GM19025 (cell line): ENCODE data around the gene IER2.
"Not testable (repeated sequence)": the region's sequence is repeated elsewhere in the genome, so short reads cannot be mapped to it uniquely, and the experiment has no call there.

ENCODE experiments used
- ATAC-seq: cut with Tn5 transposase; IDR thresholded peaks from one replicate; pipeline ENCODE4 v1.9.1; 2021; ENCODE audit warnings: mild to moderate bottlenecking, low read depth, moderate library complexity; ENCODE audit not compliant: unreplicated experiment

Gene IER2

DNA sequence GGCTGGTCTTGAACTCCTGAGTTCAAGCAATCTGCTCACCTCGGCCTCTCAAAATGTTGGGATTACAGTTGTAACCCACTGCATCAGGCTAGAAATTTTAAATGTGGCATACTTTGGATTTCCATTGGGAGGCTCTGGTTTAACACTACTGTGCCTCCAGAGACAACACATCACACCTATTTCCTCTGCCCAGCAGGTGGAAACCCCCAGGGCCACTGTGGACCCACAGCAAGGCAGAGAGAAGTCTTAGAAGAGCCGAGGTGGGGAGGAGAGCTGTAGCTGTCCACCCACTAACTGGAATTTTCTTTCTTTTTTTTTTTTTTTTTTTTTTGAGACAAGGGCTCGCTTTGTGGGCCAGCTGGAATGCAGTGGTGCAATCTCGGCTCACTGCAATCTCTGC, 39.4 kb downstream of the IER2 start:
- ATAC-seq: no peak

DNA sequence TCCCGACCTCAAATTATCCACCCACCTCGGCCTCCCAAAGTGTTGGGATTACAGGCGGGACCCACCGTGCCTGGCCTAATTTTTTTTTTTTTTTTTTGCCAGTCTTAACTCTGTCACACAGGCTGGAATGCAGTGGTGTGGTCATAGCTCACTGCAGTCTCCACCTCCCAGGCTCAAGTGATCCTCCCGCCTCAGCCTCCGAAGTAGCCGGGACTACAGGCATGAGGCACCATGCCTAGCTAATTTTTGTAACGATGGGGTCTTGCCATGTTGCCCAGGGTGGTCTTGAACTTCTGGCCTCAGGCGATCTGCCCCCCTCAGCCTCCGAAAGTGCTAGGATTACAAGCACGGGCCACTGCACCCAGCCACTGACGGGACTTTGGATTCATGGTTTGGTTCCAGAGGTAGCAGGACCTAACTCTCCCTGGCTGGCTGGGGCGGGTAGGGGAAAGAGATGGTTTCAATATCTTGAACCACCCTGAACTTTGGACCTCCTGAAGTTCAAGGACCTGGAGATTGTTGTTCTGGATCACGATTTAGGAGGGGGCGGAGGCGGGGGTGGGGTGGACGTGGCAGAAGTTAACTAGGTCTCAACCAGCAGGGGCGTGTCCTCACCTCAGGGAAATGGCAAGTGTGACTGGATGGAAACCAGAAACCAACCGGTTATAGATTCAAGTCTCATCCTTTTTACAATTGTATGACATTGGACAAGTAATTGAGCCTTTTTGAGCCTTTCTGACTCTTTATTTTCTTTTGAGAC, 40.8 kb downstream of the IER2 start:
- ATAC-seq: no peak

DNA sequence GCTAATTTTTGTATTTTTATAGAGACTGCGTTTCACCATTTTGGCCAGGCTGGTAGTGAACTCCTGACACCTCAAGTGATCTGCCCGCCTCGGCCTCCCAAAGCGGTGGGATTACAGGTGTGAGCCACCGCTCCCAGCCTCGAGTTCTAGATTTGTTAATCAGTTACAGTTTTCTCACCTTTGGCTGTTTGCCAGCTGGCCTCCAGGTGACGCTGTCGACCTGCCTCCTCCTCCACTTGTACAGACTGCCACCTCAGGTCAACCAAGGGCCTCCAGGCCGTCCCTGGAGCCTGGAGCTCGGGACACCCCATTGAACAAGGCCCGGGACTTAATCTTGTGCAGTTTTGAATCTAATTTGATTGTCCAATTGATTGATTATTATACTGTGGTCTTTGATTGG, 45.5 kb downstream of the IER2 start:
- no peak for ATAC-seq

DNA sequence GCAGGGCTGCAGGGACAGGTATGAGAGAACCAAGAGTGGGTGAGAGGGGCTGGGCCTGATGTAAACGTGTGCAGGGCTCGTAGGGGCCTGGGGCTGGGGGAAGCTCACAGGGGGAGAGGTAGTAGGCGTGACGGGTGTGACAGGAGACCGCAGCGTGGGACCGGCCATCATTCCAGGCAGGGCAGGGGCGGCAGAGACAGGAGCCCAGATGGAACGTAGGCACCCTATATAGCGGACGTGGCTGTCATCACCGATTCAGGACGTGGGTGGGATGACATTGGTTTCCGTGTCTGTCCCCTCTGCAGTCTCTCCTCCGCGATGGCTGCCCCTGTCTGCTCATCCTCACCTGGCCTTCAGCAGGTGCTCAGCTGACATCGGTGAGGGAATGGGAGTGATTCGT, 48.4 kb downstream of the IER2 start:
- no peak for ATAC-seq

DNA sequence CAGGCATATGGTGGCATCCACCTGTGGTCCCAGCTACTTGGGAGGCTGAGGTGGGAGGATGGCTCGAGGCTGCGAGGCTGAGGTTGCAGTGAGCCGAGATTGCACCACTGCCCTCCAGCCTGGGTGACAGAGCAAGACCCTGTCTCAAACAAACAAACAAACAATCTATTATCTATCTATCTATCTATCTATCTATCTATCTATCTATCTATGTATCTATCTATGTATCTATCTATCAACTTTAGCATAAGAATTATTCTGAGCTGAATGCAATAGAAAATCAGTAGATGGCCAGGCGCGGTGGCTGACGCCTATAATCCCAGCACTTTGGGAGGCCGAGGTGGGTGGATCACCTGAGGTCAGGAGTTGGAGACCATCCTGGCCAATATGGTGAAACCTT, 51.9 kb downstream of the IER2 start:
- not testable (repeated sequence) for ATAC-seq
